PC-3 (cell line): ENCODE measurements around the gene SIPA1L3.

Experiments
- CTCF ChIP-seq: fragments of 300-600 bp; sonication (generic); conservative IDR thresholded peaks from 2 replicates; pipeline ENCODE4 v1.5.1; 2017; ENCODE audit warnings: antibody characterized with exemption, low read depth, mild to moderate bottlenecking, low read length
- EZH2 ChIP-seq: fragments of 300-600 bp; sonication (generic); IDR thresholded peaks from one replicate; pipeline ENCODE4 v1.6.1; 2017; ENCODE audit warnings: antibody characterized with exemption, mild to moderate bottlenecking, low read length; ENCODE audit not compliant: unreplicated experiment

DNA sequence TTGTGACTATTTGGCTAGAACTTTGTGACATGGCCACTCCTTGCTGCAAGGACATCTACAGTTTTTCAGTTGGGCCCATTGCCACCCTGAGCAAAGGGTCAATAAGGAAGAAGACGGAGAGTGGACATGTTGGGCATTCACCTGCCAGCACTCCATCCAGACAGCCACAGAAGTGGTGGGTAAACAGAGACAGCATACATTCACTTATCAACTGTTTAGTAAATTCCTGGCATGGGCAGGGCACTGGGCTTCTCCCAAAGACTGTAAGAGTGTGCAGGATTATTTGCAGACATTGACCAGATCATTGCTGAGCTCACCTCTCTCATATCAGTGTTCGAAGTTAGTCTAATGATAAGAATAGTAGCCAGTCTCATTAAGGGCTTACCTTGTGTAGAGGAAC lies 29.2 kb downstream of the SIPA1L3 start:
- TF ChIP-seq CTCF (no peak), EZH2 (no peak)
